SK-N-SH (cell line): ENCODE data around the gene PRKAR1A.

Source experiments
- EP300 ChIP-seq, 2 experiments: IDR thresholded peaks; 2 replicates each; pipeline versions ENCODE4 v1.4.0 to v1.6.1; 2012; ENCODE audit warnings: borderline replicate concordance in 1 of 2, low read depth in 1 of 2, low read length in 1 of 2
- EZH2phosphoT487 ChIP-seq: fragments of 200-600 bp; sonication (generic); IDR thresholded peaks from 2 replicates; pipeline ENCODE4 v1.6.1; 2017; ENCODE audit warnings: low read depth, mixed run types, mild to moderate bottlenecking, antibody characterized with exemption, moderate library complexity, borderline replicate concordance
- RCOR1 ChIP-seq: fragments of 150-350 bp; IDR thresholded peaks from 2 replicates; pipeline ENCODE4 v1.6.1; 2017; ENCODE audit warnings: antibody characterized with exemption, low read length
- RFX5 ChIP-seq: IDR thresholded peaks from 2 replicates; pipeline ENCODE4 v1.6.1; 2012; ENCODE audit warnings: mild to moderate bottlenecking, improper control_type of control experiment, low read length
- RXRA ChIP-seq: IDR thresholded peaks from 2 replicates; pipeline ENCODE4 v1.4.0; 2012; ENCODE audit warnings: low read depth, mild to moderate bottlenecking, borderline replicate concordance
- TEAD4 ChIP-seq: IDR thresholded peaks from 2 replicates; pipeline ENCODE4 v1.4.0; 2012; ENCODE audit warnings: mild to moderate bottlenecking, borderline replicate concordance; ENCODE audit not compliant: insufficient read depth
- TF ChIP-seq, protein P1 (sequence below): fragments of 200-600 bp; sonication (generic); IDR thresholded peaks from 2 replicates; pipeline ENCODE4 v1.6.1; 2017; ENCODE audit warnings: antibody characterized with exemption, mild to moderate bottlenecking, moderate library complexity
- TF ChIP-seq, protein P2 (sequence below): IDR thresholded peaks from 2 replicates; pipeline ENCODE4 v1.4.0; 2012; ENCODE audit warnings: low read depth

DNA sequence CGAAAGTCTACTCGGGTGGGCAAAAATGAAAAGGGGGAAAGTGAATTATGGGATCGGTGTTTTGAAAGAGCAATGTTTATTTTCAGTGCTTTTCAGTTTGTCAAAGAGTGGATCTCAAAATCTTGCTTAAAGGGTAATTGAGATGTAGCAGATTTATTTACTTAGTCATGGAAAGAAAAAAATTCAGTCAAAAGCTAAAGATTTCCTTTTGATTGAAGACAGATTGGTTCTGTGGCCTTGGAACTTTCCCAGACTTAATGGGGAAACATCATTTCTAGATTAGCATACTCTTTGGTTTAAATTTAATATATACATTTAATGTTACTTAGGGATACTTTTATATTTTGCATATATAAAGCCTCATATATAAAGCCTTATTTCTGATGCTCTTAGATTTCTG, 20.6 kb downstream of the PRKAR1A start:
- TF ChIP-seq, protein P1, sequence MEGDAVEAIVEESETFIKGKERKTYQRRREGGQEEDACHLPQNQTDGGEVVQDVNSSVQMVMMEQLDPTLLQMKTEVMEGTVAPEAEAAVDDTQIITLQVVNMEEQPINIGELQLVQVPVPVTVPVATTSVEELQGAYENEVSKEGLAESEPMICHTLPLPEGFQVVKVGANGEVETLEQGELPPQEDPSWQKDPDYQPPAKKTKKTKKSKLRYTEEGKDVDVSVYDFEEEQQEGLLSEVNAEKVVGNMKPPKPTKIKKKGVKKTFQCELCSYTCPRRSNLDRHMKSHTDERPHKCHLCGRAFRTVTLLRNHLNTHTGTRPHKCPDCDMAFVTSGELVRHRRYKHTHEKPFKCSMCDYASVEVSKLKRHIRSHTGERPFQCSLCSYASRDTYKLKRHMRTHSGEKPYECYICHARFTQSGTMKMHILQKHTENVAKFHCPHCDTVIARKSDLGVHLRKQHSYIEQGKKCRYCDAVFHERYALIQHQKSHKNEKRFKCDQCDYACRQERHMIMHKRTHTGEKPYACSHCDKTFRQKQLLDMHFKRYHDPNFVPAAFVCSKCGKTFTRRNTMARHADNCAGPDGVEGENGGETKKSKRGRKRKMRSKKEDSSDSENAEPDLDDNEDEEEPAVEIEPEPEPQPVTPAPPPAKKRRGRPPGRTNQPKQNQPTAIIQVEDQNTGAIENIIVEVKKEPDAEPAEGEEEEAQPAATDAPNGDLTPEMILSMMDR: no peak
- TF ChIP-seq RFX5: no peak
- no peak for TF ChIP-seq EP300 (IDR thresholded peaks at IDR 0.05; ENCODE audit: borderline replicate concordance in 1 of 2, low read depth in 1 of 2, low read length in 1 of 2)
- TF ChIP-seq RXRA: no peak
- TF ChIP-seq EZH2phosphoT487: no peak
- no peak for TF ChIP-seq TEAD4
- TF ChIP-seq RCOR1: no peak
- TF ChIP-seq, protein P2, sequence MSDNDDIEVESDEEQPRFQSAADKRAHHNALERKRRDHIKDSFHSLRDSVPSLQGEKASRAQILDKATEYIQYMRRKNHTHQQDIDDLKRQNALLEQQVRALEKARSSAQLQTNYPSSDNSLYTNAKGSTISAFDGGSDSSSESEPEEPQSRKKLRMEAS: no peak
